Liver (tissue), 3 donors: ENCODE results near the gene NLRP7.

ENCODE experiments used
- CTCF ChIP-seq: fragments of 150-350 bp; IDR thresholded peaks from 2 replicates; pipeline ENCODE4 v1.5.1; 2017; ENCODE audit warnings: improper control_type of control experiment, low read depth, low read length; ENCODE audit not compliant: missing input control
- FOXA1 ChIP-seq: IDR thresholded peaks from 2 replicates; pipeline ENCODE4 v1.6.1; 2016; ENCODE audit warnings: antibody characterized with exemption
- GABPA ChIP-seq, 2 donors: IDR thresholded peaks in 1 of 2; conservative IDR thresholded peaks in 1 of 2; 2 replicates each; pipeline ENCODE4 v1.6.1; 2016; ENCODE audit warnings: antibody characterized with exemption in 2 of 2, mild to moderate bottlenecking in 1 of 2, moderate library complexity in 1 of 2
- RAD21 ChIP-seq, 2 donors: IDR thresholded peaks; 2 replicates each; pipeline ENCODE4 v1.6.1; 2016; ENCODE audit warnings: antibody characterized with exemption in 2 of 2, mild to moderate bottlenecking in 2 of 2
- SP1 ChIP-seq: IDR thresholded peaks from 2 replicates; pipeline ENCODE4 v1.6.1; 2018; ENCODE audit warnings: antibody characterized with exemption, mild to moderate bottlenecking
- TAF1 ChIP-seq: conservative IDR thresholded peaks from 2 replicates; pipeline ENCODE4 v1.6.1; 2016; ENCODE audit warnings: antibody characterized with exemption, mild to moderate bottlenecking
- YY1 ChIP-seq: IDR thresholded peaks from 2 replicates; pipeline ENCODE4 v1.6.1; 2016; ENCODE audit warnings: antibody characterized with exemption, mild to moderate bottlenecking
- TF ChIP-seq, protein P1 (sequence below): IDR thresholded peaks from 2 replicates; pipeline ENCODE4 v1.6.1; 2016; ENCODE audit warnings: antibody characterized with exemption
- TF ChIP-seq, protein P2 (sequence below): IDR thresholded peaks from 2 replicates; pipeline ENCODE4 v1.6.1; 2016; ENCODE audit warnings: antibody characterized with exemption
- donor health status: healthy.
- donor health status: healthy.

- TF ChIP-seq CTCF: no peak
- TF ChIP-seq SP1: no peak
- no peak for TF ChIP-seq RAD21 (IDR thresholded peaks at IDR 0.05)
- no peak for TF ChIP-seq TAF1
- TF ChIP-seq FOXA1: no peak
- TF ChIP-seq YY1: no peak
- TF ChIP-seq, protein P1, sequence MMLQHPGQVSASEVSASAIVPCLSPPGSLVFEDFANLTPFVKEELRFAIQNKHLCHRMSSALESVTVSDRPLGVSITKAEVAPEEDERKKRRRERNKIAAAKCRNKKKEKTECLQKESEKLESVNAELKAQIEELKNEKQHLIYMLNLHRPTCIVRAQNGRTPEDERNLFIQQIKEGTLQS: no peak
- TF ChIP-seq GABPA (IDR thresholded peaks at IDR 0.05 in 1 of 2, conservative IDR thresholded peaks at IDR 0.05 in 1 of 2): no peak
- TF ChIP-seq, protein P2, sequence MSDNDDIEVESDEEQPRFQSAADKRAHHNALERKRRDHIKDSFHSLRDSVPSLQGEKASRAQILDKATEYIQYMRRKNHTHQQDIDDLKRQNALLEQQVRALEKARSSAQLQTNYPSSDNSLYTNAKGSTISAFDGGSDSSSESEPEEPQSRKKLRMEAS: no peak
Measured at GRCh38 chr19:54938906-54939305, 8.4 kb downstream of the NLRP7 start.
